Fibroblast of skin of right quadriceps (primary cell): ENCODE data around the gene MRPL43.
A peak's percentile ranks its signal among the peaks of the same experiment; 100 is the strongest.

ENCODE experiments used
- DNase-seq: peaks from one replicate; pipeline ENCODE4 v3.0.0-alpha.2; 2013

The MRPL43 gene

GRCh38 chr10:100960251-100960650, 27.0 kb downstream of the MRPL43 start:
- DNase-seq: no peak

GRCh38 chr10:100948916-100949315, 38.4 kb downstream of the MRPL43 start:
- no peak for DNase-seq

- DNase-seq: no peak
These were observed 41.5 kb downstream of the MRPL43 start for GRCh38 chr10:100945754-100946153.

GRCh38 chr10:100943508-100943907, 43.8 kb downstream of the MRPL43 start:
- no peak for DNase-seq

GRCh38 chr10:100942229-100942628, 45.1 kb downstream of the MRPL43 start:
- no peak for DNase-seq

- DNase-seq: peak; percentile 63
These were observed 47.4 kb downstream of the MRPL43 start for GRCh38 chr10:100939763-100940344.
